PC-9 (cell line): ENCODE results near the gene SMCHD1.
"Not testable (repeated sequence)": the region's sequence is repeated elsewhere in the genome, so short reads cannot be mapped to it uniquely, and the experiment has no call there.

Experiments used
- CTCF ChIP-seq: fragments of 200-600 bp; sonication (generic); conservative IDR thresholded peaks from 2 replicates; pipeline ENCODE4 v1.6.1; 2017; ENCODE audit warnings: mixed run types, antibody characterized with exemption, mild to moderate bottlenecking, moderate library complexity
- EZH2 ChIP-seq: fragments of 200-600 bp; sonication (generic); IDR thresholded peaks from 2 replicates; pipeline ENCODE4 v1.8.0; 2017; ENCODE audit warnings: antibody characterized with exemption, low read depth

GRCh38 chr18:2837290-2837689, 181.8 kb downstream of the SMCHD1 start:
- TF ChIP-seq CTCF, EZH2: not testable (repeated sequence)
